Endothelial cell of umbilical vein (primary cell): ENCODE results near the gene BRI3BP.

Experiments used
- EZH2 ChIP-seq: IDR thresholded peaks from 2 replicates; pipeline ENCODE4 v1.6.1; 2012; ENCODE audit warnings: borderline replicate concordance, low read depth, mild to moderate bottlenecking, moderate library complexity, low read length, inconsistent platforms; ENCODE audit not compliant: severe bottlenecking
- MYC ChIP-seq: IDR thresholded peaks from one replicate; pipeline ENCODE4 v1.6.1; 2011; ENCODE audit warnings: mild to moderate bottlenecking, low read depth, low read length
- POLR2A ChIP-seq: IDR thresholded peaks from 2 replicates; pipeline ENCODE4 v1.6.1; 2012; ENCODE audit warnings: low read depth, mild to moderate bottlenecking, control low read depth, low read length
- TF ChIP-seq, protein P1 (sequence below), 2 donors: IDR thresholded peaks; 1 replicate in 1 of 2; 2 replicates in 1 of 2; pipeline ENCODE4 v1.5.1; 2011; ENCODE audit warnings: low read length in 2 of 2, mild to moderate bottlenecking in 2 of 2, moderate library complexity in 2 of 2, control low read depth in 1 of 2, inconsistent platforms in 1 of 2, low read depth in 1 of 2; ENCODE audit not compliant: insufficient read depth in 1 of 2; ENCODE audit errors: extremely low read depth in 1 of 2

DNA sequence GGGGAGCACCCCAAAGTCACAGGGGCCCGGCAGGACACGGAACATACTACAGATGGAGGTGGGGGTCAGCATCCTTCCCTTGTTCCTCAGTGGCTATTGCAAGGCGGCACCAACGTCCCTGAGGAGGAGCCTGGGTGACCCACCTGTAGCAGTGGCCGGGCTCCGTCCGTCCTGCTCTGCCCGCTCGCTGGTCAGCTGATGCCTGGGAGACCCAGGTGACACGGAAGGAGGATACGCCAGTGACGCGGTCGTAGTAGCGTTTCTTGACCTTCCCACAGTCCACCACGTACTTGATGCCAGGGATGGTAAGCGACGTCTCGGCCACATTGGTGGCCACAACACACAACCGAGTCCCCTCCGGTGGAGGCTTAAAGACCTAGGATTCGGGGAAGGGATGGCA, 29.2 kb upstream of the BRI3BP start:
- TF ChIP-seq, protein P1, sequence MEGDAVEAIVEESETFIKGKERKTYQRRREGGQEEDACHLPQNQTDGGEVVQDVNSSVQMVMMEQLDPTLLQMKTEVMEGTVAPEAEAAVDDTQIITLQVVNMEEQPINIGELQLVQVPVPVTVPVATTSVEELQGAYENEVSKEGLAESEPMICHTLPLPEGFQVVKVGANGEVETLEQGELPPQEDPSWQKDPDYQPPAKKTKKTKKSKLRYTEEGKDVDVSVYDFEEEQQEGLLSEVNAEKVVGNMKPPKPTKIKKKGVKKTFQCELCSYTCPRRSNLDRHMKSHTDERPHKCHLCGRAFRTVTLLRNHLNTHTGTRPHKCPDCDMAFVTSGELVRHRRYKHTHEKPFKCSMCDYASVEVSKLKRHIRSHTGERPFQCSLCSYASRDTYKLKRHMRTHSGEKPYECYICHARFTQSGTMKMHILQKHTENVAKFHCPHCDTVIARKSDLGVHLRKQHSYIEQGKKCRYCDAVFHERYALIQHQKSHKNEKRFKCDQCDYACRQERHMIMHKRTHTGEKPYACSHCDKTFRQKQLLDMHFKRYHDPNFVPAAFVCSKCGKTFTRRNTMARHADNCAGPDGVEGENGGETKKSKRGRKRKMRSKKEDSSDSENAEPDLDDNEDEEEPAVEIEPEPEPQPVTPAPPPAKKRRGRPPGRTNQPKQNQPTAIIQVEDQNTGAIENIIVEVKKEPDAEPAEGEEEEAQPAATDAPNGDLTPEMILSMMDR (IDR thresholded peaks at IDR 0.05; ENCODE audit: extremely low read depth in 1 of 2, insufficient read depth in 1 of 2, low read depth in 1 of 2, low read length in 2 of 2), result no peak
- TF ChIP-seq POLR2A (no peak), EZH2 (no peak), MYC (no peak)
